Activated CD4-positive, CD25-positive, alpha-beta regulatory T cell (primary cell): ENCODE data around the gene FCHSD2.
"Not testable (repeated sequence)": the region's sequence is repeated elsewhere in the genome, so short reads cannot be mapped to it uniquely, and the experiment has no call there.

Experiments used
- DNase-seq, 4 experiments: peaks; one replicate each; lab custom pipeline; 2025; lab: John Stamatoyannopoulos, UW

Gene FCHSD2

GRCh38 chr11:72792437-72793021, 349.6 kb downstream of the FCHSD2 start:
- DNase-seq, result no peak

GRCh38 chr11:72791228-72791627, 350.9 kb downstream of the FCHSD2 start:
- not testable (repeated sequence) for DNase-seq

DNA sequence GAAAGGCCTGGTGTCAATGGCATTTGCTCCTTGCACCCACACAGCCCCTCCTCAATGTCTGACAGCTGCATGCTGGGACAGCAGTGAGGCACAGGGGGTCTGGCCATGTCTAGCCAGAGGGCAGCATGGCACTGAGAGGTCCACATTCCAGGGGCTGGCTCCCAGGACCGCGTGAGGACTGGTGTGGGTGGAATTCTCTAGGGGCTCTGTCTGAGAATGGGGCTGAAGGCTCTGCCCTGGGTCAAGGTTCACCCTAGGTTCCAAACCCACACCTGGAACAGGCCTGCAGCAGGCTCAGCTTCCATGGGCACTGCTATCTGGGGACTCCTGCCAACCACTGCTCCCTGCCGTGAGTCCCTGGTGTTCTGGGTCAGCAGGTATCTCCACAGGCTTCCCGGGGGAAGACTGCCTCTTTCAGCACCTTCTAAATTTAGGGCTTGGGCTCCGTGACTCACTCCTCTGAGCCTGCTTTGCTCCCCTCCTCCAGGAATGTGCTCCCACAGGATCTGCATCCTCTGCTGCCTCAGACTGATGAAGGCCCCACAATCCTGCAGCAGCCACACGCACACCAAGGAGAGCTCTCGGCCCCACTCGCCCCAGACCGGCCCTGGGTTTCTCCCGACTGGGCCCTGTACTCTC, 352.5 kb downstream of the FCHSD2 start:
- DNase-seq, result no peak

DNA sequence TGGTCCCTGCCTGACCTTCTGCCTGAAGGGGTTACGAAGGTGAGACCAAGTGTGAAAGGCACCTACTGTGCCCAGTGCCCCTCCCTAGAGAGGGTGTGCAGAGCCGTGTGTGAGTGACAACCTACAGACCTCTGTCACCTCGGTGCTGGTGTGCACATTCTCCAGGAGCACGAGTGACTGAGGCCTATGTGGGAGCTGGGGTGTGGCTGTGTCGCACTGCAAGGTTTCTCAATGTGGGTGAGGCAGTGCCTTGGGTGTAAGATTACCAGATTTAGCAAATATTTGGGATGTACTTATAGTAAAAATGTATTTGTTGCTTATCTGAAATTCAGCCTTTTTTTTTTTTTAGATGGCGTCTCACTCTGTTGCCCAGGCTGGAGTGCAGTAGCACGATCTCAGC, 353.9 kb downstream of the FCHSD2 start:
- DNase-seq, result no peak

- no peak for DNase-seq
Measured at GRCh38 chr11:72787216-72788104, 354.7 kb downstream of the FCHSD2 start.
